K562 (cell line): ENCODE data around the gene MYL4. TPM values are rescaled to one million over a fixed set of nuclear protein-coding genes. Genes with fewer than 3 reads are reported as not detected.
A peak's percentile ranks its signal among the peaks of the same experiment; 100 is the strongest.

Source experiments
- ARNT ChIP-seq, 2 experiments: fragments of 450-650 bp; IDR thresholded peaks; 2 replicates each; pipeline ENCODE4 v1.6.1; 2016; ENCODE audit warnings: mild to moderate bottlenecking in 1 of 2
- CAMTA2 ChIP-seq: fragments of 250-450 bp; sonication (Bioruptor Pico); conservative IDR thresholded peaks from 2 replicates; pipeline ENCODE4 v1.5.1; 2022
- CREB5 ChIP-seq: fragments of 250-450 bp; sonication (Bioruptor Pico); IDR thresholded peaks from 2 replicates; pipeline ENCODE4 v1.5.0; 2020; ENCODE audit warnings: mild to moderate bottlenecking
- DEAF1 ChIP-seq: fragments of 450-650 bp; formaldehyde crosslinking; IDR thresholded peaks from 2 replicates; pipeline ENCODE4 v1.4.0; 2020; ENCODE audit warnings: mild to moderate bottlenecking, moderate library complexity
- FIP1L1 ChIP-seq: fragments of 200-400 bp; formaldehyde crosslinking; IDR thresholded peaks from 2 replicates; pipeline ENCODE4 v1.6.1; 2018; ENCODE audit warnings: mild to moderate bottlenecking, low read depth, low read length; ENCODE audit not compliant: poor library complexity, severe bottlenecking
- FOXA3 ChIP-seq, 2 experiments: fragments of 450-650 bp in 1 of 2; sonication (generic) in 1 of 2; formaldehyde crosslinking; IDR thresholded peaks in 1 of 2; conservative IDR thresholded peaks in 1 of 2; 2 replicates each; pipeline versions ENCODE4 v1.4.0 to v1.8.0; 2020 to 2022; ENCODE audit warnings: mild to moderate bottlenecking in 2 of 2, missing genetic modification reagents in 1 of 2
- FOXK1 ChIP-seq: sonication (generic); formaldehyde crosslinking; IDR thresholded peaks from 2 replicates; pipeline ENCODE4 v1.8.0; 2022; ENCODE audit warnings: missing genetic modification reagents, mild to moderate bottlenecking, borderline replicate concordance
- HES1 ChIP-seq: fragments of 450-650 bp; IDR thresholded peaks from 2 replicates; pipeline ENCODE4 v1.6.1; 2016; ENCODE audit warnings: low read depth, mild to moderate bottlenecking, moderate library complexity
- KDM4B ChIP-seq, 2 experiments: fragments of 450-650 bp in 1 of 2; sonication (generic) in 1 of 2; IDR thresholded peaks; 2 replicates each; pipeline ENCODE4 v1.6.1; 2016 to 2017; ENCODE audit warnings: borderline replicate concordance in 2 of 2, antibody characterized with exemption in 1 of 2, low read depth in 1 of 2, mild to moderate bottlenecking in 1 of 2
- MLX ChIP-seq, 2 experiments: fragments of 450-650 bp in 1 of 2; sonication (generic) in 1 of 2; formaldehyde crosslinking; conservative IDR thresholded peaks; 2 replicates each; pipeline versions ENCODE4 v1.4.0 to v1.8.1; 2020 to 2022; ENCODE audit warnings: mild to moderate bottlenecking in 1 of 2, missing genetic modification reagents in 1 of 2
- NUFIP1 ChIP-seq: fragments of 450-650 bp; IDR thresholded peaks from 2 replicates; pipeline ENCODE4 v1.6.1; 2018; ENCODE audit not compliant: partially characterized antibody
- POLR2AphosphoS2 ChIP-seq: IDR thresholded peaks from 2 replicates; pipeline ENCODE4 v1.6.1; 2012; ENCODE audit warnings: low read length, improper control_type of control experiment
- SAP30 ChIP-seq: fragments of 200-600 bp; sonication (generic); IDR thresholded peaks from 2 replicates; pipeline ENCODE4 v1.6.1; 2012; ENCODE audit warnings: borderline replicate concordance, low read depth, mild to moderate bottlenecking, moderate library complexity, low read length, control low read depth, inconsistent platforms; ENCODE audit not compliant: insufficient read depth, poor library complexity, severe bottlenecking
- SLC30A9 ChIP-seq: fragments of 250-450 bp; sonication (Bioruptor Pico); IDR thresholded peaks from 2 replicates; pipeline ENCODE4 v1.8.0; 2022; ENCODE audit warnings: mild to moderate bottlenecking, moderate library complexity
- TRIM24 ChIP-seq, 2 experiments: fragments of 450-650 bp; IDR thresholded peaks; 2 replicates each; pipeline ENCODE4 v1.6.1; 2016
- ZBTB34 ChIP-seq: fragments of 250-450 bp; sonication (Bioruptor Pico); IDR thresholded peaks from 2 replicates; pipeline ENCODE4 v1.8.0; 2021; ENCODE audit warnings: mild to moderate bottlenecking, moderate library complexity
- ZFP36 ChIP-seq: fragments of 150-350 bp; IDR thresholded peaks from 2 replicates; pipeline ENCODE4 v1.6.1; 2018; ENCODE audit warnings: low read length, low read depth; ENCODE audit not compliant: partially characterized antibody
- ZNF224 ChIP-seq: sonication (generic); formaldehyde crosslinking; IDR thresholded peaks from 2 replicates; pipeline ENCODE4 v1.8.0; 2022; ENCODE audit warnings: mild to moderate bottlenecking, missing genetic modification reagents
- ZNF239 ChIP-seq: fragments of 250-450 bp; sonication (Bioruptor Pico); IDR thresholded peaks from 2 replicates; pipeline ENCODE4 v1.4.0; 2020; ENCODE audit warnings: mild to moderate bottlenecking
- ZNF274 ChIP-seq: IDR thresholded peaks from 2 replicates; pipeline ENCODE4 v1.6.1; 2011; ENCODE audit warnings: low read depth, mild to moderate bottlenecking, low read length, moderate library complexity, borderline replicate concordance
- polyA plus RNA-seq, 8 experiments: library from polyadenylated mRNA; depleted of rRNA in 4 of 8; stranded (reverse) in 5 of 8; unstranded in 3 of 8; fragments of >200 nt; fragmentation: Nextera tagmentation in 2 of 8; fragmentation: Illumina TruSeq in 1 of 8; extraction: Ambion mirVana in 2 of 8; extraction: Trizol in 1 of 8; gene quantifications; 2 replicates each; pipeline versions ENCODE4 v1.2.1 to v1.2.3, GENCODE V29; 2011 to 2014; ENCODE audit warnings: inconsistent platforms in 1 of 8, missing spikeins in 1 of 8
- total RNA-seq, 7 experiments: library from RNA; depleted of rRNA in 6 of 7; stranded (reverse); fragments of >200 nt in 6 of 7; fragmentation: Illumina TruSeq in 2 of 7; extraction: Trizol in 2 of 7; gene quantifications; 2 replicates each; pipeline versions ENCODE4 v1.2.1 to v1.2.3, GENCODE V29; 2011 to 2021; ENCODE audit warnings: low replicate concordance in 1 of 7

MYL4 gene
- total and polyA plus RNA-seq, 9 of the 15 experiments (the other 6 are each of a cell fraction or from before 2014, with no cell fraction given) = 117 to 423 (median 221) TPM

GRCh38 chr17:47218896-47219430 lies 9.8 kb downstream of the MYL4 start (continued):
- TF ChIP-seq ZNF239 (CRISPR knock-in tag) (no peak), MLX (CRISPR knock-in tag; conservative IDR thresholded peaks at IDR 0.05) (no peak), CAMTA2 (CRISPR knock-in tag) (no peak), ZFP36 (peak; percentile 20), FOXA3 (CRISPR knock-in tag; conservative IDR thresholded peaks at IDR 0.05 in 1 of 2, IDR thresholded peaks at IDR 0.05 in 1 of 2) (no peak), DEAF1 (0 out of 2 replicates have a peak, but pooled peaks have one; percentile 8), ZBTB34 (no peak), HES1 (peak; percentile 41; the same call in 1 of the 2 replicates), ZNF274 (no peak; the same call in 1 of the 2 replicates), ARNT (IDR thresholded peaks at IDR 0.05) (peak; percentile 49 to 67; a peak in 2 of 4 replicates), SAP30 (peak; percentile 63), FIP1L1 (no peak), SLC30A9 (no peak), CREB5 (CRISPR knock-in tag) (no peak), NUFIP1 (no peak), TRIM24 (IDR thresholded peaks at IDR 0.05) (peak; percentile 45 to 84; a peak in 3 of 4 replicates), POLR2AphosphoS2 (no peak), ZNF224 (CRISPR knock-in tag) (no peak), FOXK1 (CRISPR knock-in tag) (no peak), KDM4B (IDR thresholded peaks at IDR 0.05; ENCODE audit: borderline replicate concordance in 2 of 2, low read depth in 1 of 2) (no peak)
